ENCODE measurements around the gene CCL4L2. TPM values are rescaled to one million over a fixed set of nuclear protein-coding genes. Genes with fewer than 3 reads are reported as not detected.
"Not testable (repeated sequence)": the region's sequence is repeated elsewhere in the genome, so short reads cannot be mapped to it uniquely, and the experiment has no call there.

The CCL4L2 gene
- 0.81 TPM for total RNA-seq

- not testable (repeated sequence) for DNase-seq (ENCODE audit: low spot score)
Measured at GRCh38 chr17:36210439-36211211, at the start of gene CCL4L2. Gene CCL4L2 (plus strand): TSS chr17:36211063.

GRCh38 chr17:36168836-36169235, 42.0 kb upstream of the CCL4L2 start:
- not testable (repeated sequence) for DNase-seq (ENCODE audit: low spot score)

DNA sequence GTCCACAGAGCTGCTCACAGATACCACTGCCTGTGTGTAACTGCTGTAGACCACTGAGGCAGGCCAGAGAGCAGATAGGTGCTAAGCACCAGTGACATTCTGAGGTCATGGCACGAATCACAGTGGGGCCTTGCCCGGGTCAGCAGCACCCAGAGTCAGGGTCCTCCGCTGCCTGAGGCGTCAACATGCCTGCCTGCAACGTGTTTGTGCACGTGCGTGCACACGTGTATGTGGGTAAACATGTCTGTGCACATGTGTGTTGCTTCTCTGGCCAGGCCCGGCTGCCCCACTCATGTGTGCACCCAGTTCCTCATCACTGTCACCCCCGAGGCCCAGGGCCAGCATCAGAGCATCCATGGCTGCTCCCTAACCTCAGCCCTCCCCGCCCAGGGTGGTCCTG, 34.3 kb upstream of the CCL4L2 start, which contains the start of gene TBC1D3B:
Gene TBC1D3B, minus strand, starts transcription at position 101 of the 400 bp plus-strand sequence. CDS start 1,586 bp downstream, outside the sequence.
- not testable (repeated sequence) for DNase-seq (ENCODE audit: low spot score)

DNA sequence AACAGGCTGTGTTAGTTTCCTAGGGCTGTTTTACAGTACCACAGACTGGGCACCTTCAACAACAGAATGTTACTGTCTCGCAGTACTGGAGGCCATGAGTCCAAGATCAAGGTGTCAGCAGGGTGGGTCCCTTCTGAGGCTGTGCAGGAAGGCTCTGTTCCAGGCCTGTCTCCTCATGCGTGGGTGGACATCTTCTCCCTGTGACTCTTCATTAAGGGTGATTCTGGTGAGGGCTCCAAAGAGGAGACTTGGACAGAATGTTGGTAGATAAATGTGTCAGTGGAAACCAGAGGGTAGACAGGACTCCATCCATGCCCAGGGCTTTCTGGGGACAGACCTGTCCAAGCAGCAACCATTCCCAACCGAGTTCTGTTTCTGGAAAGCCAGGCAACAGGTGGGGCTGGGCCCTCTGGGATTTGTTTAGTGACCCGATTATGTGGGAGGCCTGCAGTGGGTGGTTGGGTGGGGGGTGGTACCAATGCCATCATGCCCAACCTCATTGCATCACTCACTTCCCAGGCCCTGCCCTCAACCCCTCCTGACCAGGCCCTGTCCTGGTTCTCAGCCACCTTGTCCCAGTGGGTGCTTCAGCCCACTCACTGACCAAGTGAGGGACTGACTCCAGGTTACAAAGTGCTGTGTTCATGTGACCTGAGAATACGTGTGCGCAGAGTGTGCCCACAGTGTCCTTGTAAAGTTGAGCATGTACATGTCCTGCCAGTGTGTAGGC, 29.3 kb upstream of the CCL4L2 start:
- not testable (repeated sequence) for DNase-seq (ENCODE audit: low spot score)

- DNase-seq (ENCODE audit: low spot score), result no peak
Measured at GRCh38 chr17:36182176-36183000, 28.5 kb upstream of the CCL4L2 start.

DNA sequence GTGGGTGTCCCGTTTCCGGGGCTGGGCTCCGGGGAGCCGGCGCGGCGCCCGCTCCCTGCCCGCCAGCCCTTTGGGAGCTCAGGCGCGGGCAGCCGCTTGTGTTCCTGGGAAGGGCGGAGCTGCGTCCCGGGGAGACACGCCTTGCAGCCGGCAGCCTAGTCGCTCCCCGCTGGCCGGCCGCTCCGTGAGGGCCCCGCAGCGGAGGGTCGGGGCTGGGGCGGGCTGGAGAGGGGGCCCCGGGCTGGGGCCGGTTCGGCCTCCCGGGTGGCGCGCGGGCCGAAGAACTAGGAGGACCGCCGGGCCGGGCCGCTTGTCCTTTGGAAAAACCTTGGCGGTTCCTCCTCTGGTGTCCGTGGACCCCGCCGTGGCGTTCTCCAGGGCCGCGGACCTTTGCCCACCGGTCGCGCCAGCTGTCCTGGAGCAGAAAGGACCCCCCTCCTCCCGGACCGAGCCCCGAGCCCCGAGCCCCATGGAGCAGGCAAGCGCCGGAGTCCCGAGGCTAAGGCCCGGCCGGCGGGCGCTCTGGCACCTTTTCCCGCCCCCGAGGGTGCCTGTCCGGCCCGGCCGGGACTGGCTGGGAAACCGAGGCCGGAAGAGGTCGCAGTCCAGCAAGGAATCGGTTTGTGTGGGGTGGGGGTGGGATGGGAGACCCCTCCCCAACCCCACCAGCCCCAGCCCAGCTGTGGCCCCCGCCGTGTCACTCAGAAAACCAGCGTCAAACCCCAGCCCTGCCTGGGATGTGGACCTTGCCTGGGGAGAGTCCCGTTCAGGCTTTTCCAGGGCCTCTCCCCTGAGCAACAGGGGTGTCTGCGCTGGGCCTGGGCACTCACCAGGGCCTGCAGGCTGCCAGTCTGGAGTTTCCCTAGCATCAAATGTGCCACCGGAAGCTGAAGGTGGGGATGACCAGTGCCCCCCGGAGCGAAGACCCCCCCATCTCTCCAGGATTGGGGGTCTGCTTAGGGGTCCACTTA, 27.6 kb upstream of the CCL4L2 start:
- DNase-seq (ENCODE audit: low spot score), result peak; percentile 68

- no peak for DNase-seq (ENCODE audit: low spot score)
Measured at GRCh38 chr17:36184023-36184765, 26.7 kb upstream of the CCL4L2 start.

DNA sequence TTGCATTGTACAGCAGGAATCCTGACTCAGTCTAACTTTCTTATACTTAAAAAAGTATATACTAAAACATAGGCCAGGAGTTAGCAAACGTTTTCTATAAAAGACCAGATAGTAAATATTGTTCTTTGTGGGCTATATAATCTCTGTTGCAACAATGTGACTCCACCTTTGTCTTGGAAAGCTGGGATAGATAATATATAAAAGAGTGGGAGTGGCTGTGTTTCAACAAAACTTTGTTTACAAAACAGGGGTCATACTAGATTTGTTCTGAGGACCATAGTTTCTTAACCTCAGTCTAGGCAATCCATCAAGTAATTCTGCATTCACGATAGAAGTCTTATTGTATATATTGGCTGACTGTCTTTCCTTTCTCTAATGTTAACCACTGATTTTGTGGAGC, 25.4 kb upstream of the CCL4L2 start:
- no peak for DNase-seq (ENCODE audit: low spot score)

DNA sequence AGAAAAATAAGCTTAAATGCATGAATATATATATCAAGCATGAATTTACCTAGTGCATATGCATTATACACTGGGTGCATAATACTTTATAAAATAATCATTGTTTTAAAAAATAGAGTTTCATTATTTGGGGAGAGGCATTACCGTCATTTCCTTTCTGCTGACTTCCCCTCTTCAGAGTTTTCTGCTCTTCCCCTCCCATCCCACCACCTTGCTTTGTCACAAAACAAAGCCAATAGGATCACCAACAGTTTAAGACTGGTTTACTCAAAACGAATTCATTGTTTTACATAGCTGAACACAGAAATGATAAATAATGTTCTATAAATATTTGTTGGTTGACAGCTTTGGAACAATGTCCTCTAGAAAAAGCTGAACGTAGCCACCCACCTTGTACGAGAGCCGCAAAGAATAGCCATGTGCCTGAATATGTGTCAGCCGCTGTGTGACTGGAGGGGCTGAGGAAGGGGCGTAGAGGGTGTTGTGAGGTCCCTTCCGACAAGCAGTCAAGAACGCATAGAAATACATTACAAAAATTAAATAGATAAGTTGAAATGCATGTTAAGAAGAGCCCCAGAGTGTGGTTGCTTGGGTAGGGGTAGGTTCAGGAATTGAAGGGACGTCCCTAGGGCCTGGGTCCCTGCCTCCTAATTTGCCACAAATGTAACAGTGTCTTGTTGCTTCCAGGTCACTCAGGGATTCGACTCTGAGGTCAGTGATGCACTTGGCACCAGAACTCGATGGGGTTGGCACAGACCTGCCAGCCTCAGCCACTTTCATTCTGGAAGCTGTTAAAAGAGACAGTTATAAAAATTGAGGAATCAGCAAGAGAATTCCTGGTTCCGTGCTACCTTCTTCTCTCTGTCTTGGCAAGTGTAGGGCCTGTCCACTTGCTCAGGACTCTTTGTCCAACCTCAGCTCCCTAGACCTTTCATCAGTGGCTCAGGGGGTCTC, 23.8 kb upstream of the CCL4L2 start:
- DNase-seq (ENCODE audit: low spot score), result not testable (repeated sequence)

GRCh38 chr17:36187943-36188665, 22.8 kb upstream of the CCL4L2 start:
- not testable (repeated sequence) for DNase-seq (ENCODE audit: low spot score)

DNA sequence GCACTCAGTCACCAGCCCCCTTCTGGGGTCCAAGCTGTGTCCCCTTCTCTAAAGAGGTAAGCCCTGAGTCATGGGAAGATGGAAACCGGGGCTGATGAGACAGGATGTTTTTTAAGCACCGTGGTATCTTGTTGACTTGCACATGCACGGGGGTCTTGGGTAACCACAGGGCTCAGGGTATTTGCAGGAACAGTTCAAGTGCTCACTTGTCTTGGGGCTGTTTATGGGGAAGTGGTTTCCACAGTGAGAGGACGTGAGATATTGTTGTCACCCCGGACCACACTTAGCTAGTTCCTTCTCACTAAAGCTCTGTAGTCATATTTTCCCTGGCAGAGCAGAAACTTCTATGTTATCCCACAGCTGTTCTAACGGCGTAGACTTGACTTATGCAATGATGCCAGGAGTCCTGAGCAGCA, 22.0 kb upstream of the CCL4L2 start:
- no peak for DNase-seq (ENCODE audit: low spot score)

DNA sequence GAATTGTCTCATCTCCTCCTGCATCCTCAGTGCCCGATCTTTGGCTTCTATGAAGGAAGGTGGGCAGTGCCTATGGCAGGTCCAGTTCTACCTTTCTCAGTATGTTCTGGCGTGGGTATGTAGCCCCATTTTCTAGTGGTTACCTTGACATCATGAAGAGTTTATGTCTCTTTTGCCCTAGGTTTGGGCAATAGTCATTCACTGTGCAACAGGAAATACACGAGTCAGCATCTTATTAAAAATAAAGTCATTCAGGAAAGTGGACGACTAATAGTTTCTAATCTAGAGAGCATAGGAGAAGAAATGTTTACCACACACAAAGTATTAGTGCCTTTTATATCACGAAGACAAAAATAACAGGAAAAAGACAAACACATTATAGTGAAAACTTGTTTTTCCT, 20.9 kb upstream of the CCL4L2 start:
- not testable (repeated sequence) for DNase-seq (ENCODE audit: low spot score)

- DNase-seq (ENCODE audit: low spot score), result not testable (repeated sequence)
Measured at GRCh38 chr17:36190549-36191330, 20.1 kb upstream of the CCL4L2 start.

- no peak for DNase-seq (ENCODE audit: low spot score)
Measured at GRCh38 chr17:36193216-36193775, 17.6 kb upstream of the CCL4L2 start.

DNA sequence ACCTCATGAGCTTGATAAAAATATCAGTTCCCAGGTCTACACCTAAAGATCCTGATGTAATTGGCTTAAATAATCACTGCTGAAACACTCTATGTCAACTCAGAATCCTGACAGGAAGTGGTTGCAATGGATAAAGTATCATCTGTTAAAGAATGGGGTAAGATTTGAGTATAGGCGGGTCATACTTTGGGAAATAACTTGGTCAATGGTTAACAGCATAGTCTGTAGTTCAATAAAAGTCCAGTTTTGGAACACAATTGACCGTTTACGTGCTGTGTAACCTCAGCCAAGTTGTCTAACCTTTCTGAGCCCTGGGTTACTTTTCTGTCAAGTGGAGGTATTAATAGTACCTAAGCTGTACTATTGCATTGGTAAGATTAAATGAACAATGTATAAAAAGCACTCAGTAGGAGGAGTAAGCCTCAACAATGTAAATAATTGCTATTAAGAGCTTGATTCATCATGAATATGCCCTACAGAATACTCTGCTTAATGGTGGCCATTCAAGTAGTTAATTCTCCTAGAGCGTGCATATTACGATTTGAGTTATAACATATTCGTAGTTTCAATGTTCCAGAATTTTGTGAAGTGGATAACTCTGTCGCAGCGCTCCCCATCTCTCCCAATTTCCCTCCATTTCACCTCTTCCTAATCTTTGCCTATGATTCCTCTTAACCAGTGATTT, 16.6 kb upstream of the CCL4L2 start:
- DNase-seq (ENCODE audit: low spot score), result not testable (repeated sequence)

- DNase-seq (ENCODE audit: low spot score), result not testable (repeated sequence)
Measured at GRCh38 chr17:36194832-36195433, 15.9 kb upstream of the CCL4L2 start.
